ENCODE measurements around the gene STARD13. TPM values are rescaled to one million over a fixed set of nuclear protein-coding genes. Genes with fewer than 3 reads are reported as not detected.

The STARD13 gene
- total RNA-seq, 1 experiment from 2014 or later = 4.1 TPM

GRCh38 chr13:33278913-33279312 is 6.6 kb downstream of the STARD13 start:
- Histone ChIP-seq H3K4me2 (ENCODE audit: low read length) (no peak overlapping the region), H4K20me1 (ENCODE audit: insufficient read depth) (no peaks in the 10 kb centered on the region), H3K4me1 (ENCODE audit: control insufficient read depth in 1 of 2, insufficient read depth in 2 of 2, low read length in 2 of 2) (peaks cover 8 to 26% of the 10 kb centered on the region in 2 experiments), H3K4me3 (replicated peaks in 1 of 2; ENCODE audit: low read depth in 1 of 2, low read length in 2 of 2) (no peak overlapping the region), H2AFZ (ENCODE audit: low read depth, low read length, poor library complexity, severe bottlenecking) (no peak overlapping the region), H3K36me3 (ENCODE audit: control insufficient read depth in 1 of 2, insufficient read depth in 2 of 2, low read length in 2 of 2) (no peaks in the 10 kb centered on the region), H3K79me2 (ENCODE audit: insufficient read depth, low read length) (no peaks in the 10 kb centered on the region), H3K9ac (ENCODE audit: low read length) (no peak overlapping the region), H3K27ac (ENCODE audit: low read depth, low read length) (no peak overlapping the region), H3K9me2 (ENCODE audit: insufficient read depth) (no peaks in the 10 kb centered on the region), H3K27me3 (ENCODE audit: insufficient read depth, low read length) (no peaks in the 10 kb centered on the region), H3K9me3 (ENCODE audit: control insufficient read depth in 1 of 2, insufficient read depth in 1 of 2, low read depth in 1 of 2, low read length in 2 of 2) (no peaks in the 10 kb centered on the region)
- ChIA-PET CTCF (no interaction called here), POLR2A (no interaction called here), RAD21 (ENCODE audit: low non-redundant PET in 1 of 2, low total read pairs in 2 of 2, uncharacterized antibody in 2 of 2, unreplicated experiment in 2 of 2) (no interaction called here)
- BruUV-seq (replicated peaks) = no TSS peak
- intact Hi-C loops (cut with micrococcal nuclease) = no loop called here
- no peak for ATAC-seq
- no peak for DNase-seq (ENCODE audit: low read depth, low spot score)
- TF ChIP-seq FOSL1 (IDR thresholded peaks at IDR 0.05; ENCODE audit: low read depth) (no peak), SP1 (IDR thresholded peaks at IDR 0.05; ENCODE audit: low read depth) (no peak), ZNF274 (IDR thresholded peaks at IDR 0.05; ENCODE audit: low read depth, low read length) (no peak), EGR1 (IDR thresholded peaks at IDR 0.05; ENCODE audit: low read depth) (no peak), MAX (IDR thresholded peaks at IDR 0.05) (no peak), CEBPB (IDR thresholded peaks at IDR 0.05; ENCODE audit: low read depth) (no peak), EZH2phosphoT487 (IDR thresholded peaks at IDR 0.05; ENCODE audit: borderline replicate concordance) (no peak), ATF3 (IDR thresholded peaks at IDR 0.05) (no peak), EZH2 (IDR thresholded peaks at IDR 0.05) (no peak), POLR2A (IDR thresholded peaks at IDR 0.05; ENCODE audit: borderline replicate concordance, extremely low read depth, insufficient read depth, insufficient read length) (no peak), SRF (IDR thresholded peaks at IDR 0.05; ENCODE audit: low read depth) (no peak), ELF1 (IDR thresholded peaks at IDR 0.05; ENCODE audit: borderline replicate concordance, low read depth) (no peak), RAD21 (IDR thresholded peaks at IDR 0.05; ENCODE audit: low read depth) (no peak), SIN3A (IDR thresholded peaks at IDR 0.05; ENCODE audit: low read depth) (no peak), CTCF (IDR thresholded peaks at IDR 0.05 in 2 of 3, conservative IDR thresholded peaks at IDR 0.05 in 1 of 3; ENCODE audit: borderline replicate concordance in 1 of 3, insufficient read depth in 1 of 3, low read depth in 2 of 3, low read length in 2 of 3) (no peak)
